ENCODE measurements around the gene ZNF48.

The ZNF48 gene

GRCh38 chr16:30357715-30358576 lies 37.3 kb upstream of the ZNF48 start:
- no peak for DNase-seq

- no peak for DNase-seq
Measured at GRCh38 chr16:30358577-30358936, 36.7 kb upstream of the ZNF48 start.

- no peak for DNase-seq
Measured at GRCh38 chr16:30358990-30359870, 36.0 kb upstream of the ZNF48 start.

GRCh38 chr16:30359871-30360170 lies 35.4 kb upstream of the ZNF48 start:
- DNase-seq = no peak

GRCh38 chr16:30361180-30361579 lies 34.0 kb upstream of the ZNF48 start:
- no peak for DNase-seq

GRCh38 chr16:30365200-30365599 lies 30.0 kb upstream of the ZNF48 start:
- DNase-seq = no peak

- no peak for DNase-seq
Measured at GRCh38 chr16:30366511-30366910, 28.7 kb upstream of the ZNF48 start.

GRCh38 chr16:30367349-30368009 lies 27.7 kb upstream of the ZNF48 start:
- no peak for DNase-seq

- DNase-seq = no peak
Measured at GRCh38 chr16:30368122-30368791, 27.0 kb upstream of the ZNF48 start.

- no peak for DNase-seq
Measured at GRCh38 chr16:30368792-30369090, 26.5 kb upstream of the ZNF48 start.

GRCh38 chr16:30369091-30369937 lies 25.9 kb upstream of the ZNF48 start:
- DNase-seq = peak; percentile 50

GRCh38 chr16:30369938-30370455 lies 25.2 kb upstream of the ZNF48 start:
- DNase-seq = no peak

- DNase-seq = peak; percentile 92
Measured at GRCh38 chr16:30370456-30371247, 24.6 kb upstream of the ZNF48 start, which contains the start of gene TBC1D10B. Gene TBC1D10B (minus strand): TSS chr16:30370494. CDS start chr16:30370183, 311 bp downstream.

GRCh38 chr16:30371248-30371816 lies 23.9 kb upstream of the ZNF48 start:
- DNase-seq = peak; percentile 21

GRCh38 chr16:30372038-30372712 lies 23.0 kb upstream of the ZNF48 start:
- no peak for DNase-seq

- DNase-seq = no peak
Measured at GRCh38 chr16:30372725-30373124, 22.5 kb upstream of the ZNF48 start.

GRCh38 chr16:30374538-30374937 lies 20.7 kb upstream of the ZNF48 start, which contains the start of gene MYL11:
Gene MYL11 (plus strand): TSS chr16:30374802. CDS start chr16:30374858, 56 bp downstream.
- no peak for DNase-seq

- no peak for DNase-seq
Measured at GRCh38 chr16:30375864-30376263, 19.4 kb upstream of the ZNF48 start.

GRCh38 chr16:30376461-30376902 lies 18.7 kb upstream of the ZNF48 start:
- DNase-seq = no peak
